ENCODE results near the gene ADCY9. TPM values are rescaled to one million over a fixed set of nuclear protein-coding genes. Genes with fewer than 3 reads are reported as not detected.

ADCY9 gene
- total RNA-seq, 2 experiments from 2014 or later: 6.1 to 7.2 TPM

- ChIA-PET POLR2A (no interaction called here), CTCF (interaction anchor here (0.7 kb wide), 1 partner anchor 515 kb away, joined by 3 read pairs; no protein-coding TSS in a partner anchor)
Observed at GRCh38 chr16:4098501-4098900, 17.7 kb downstream of the ADCY9 start.

GRCh38 chr16:4097826-4098240 is 18.4 kb downstream of the ADCY9 start:
- ChIA-PET CTCF (interaction anchor here (0.7 kb wide), 1 partner anchor 516 kb away, joined by 3 read pairs; no protein-coding TSS in a partner anchor), POLR2A (no interaction called here)

- POLR2A ChIA-PET: no interaction called here
- CTCF ChIA-PET: interaction anchor here (1.3 kb wide), 1 partner anchor 15 kb away, joined by 5 read pairs; no protein-coding TSS in a partner anchor
Observed at GRCh38 chr16:4096509-4096908, 19.7 kb downstream of the ADCY9 start.

- ChIA-PET CTCF (no interaction called here), POLR2A (no interaction called here)
Observed at GRCh38 chr16:4094127-4094773, 22.0 kb downstream of the ADCY9 start.

GRCh38 chr16:4093495-4094126 is 22.6 kb downstream of the ADCY9 start:
- CTCF ChIA-PET: no interaction called here
- POLR2A ChIA-PET: no interaction called here

GRCh38 chr16:4092547-4093265 is 23.5 kb downstream of the ADCY9 start:
- ChIA-PET POLR2A (interaction anchor here (0.6 kb wide), 1 partner anchor 388 kb away, joined by 8 read pairs; no protein-coding TSS in a partner anchor), CTCF (no interaction called here)

GRCh38 chr16:4091240-4092012 is 24.8 kb downstream of the ADCY9 start:
- ChIA-PET CTCF (no interaction called here), POLR2A (no interaction called here)

GRCh38 chr16:4090351-4090851 is 25.8 kb downstream of the ADCY9 start:
- ChIA-PET POLR2A (no interaction called here), CTCF (no interaction called here)

- ChIA-PET POLR2A (no interaction called here), CTCF (no interaction called here)
Observed at GRCh38 chr16:4089811-4090301, 26.4 kb downstream of the ADCY9 start.

- POLR2A ChIA-PET: no interaction called here
- CTCF ChIA-PET: no interaction called here
Observed at GRCh38 chr16:4089251-4089810, 26.9 kb downstream of the ADCY9 start.

GRCh38 chr16:4087990-4088577 is 28.2 kb downstream of the ADCY9 start:
- ChIA-PET CTCF (no interaction called here), POLR2A (no interaction called here)

- POLR2A ChIA-PET: no interaction called here
- CTCF ChIA-PET: no interaction called here
Observed at GRCh38 chr16:4087099-4087885, 28.9 kb downstream of the ADCY9 start.

- ChIA-PET POLR2A (interaction anchor here (0.6 kb wide), 1 partner anchor 173 kb away, joined by 3 read pairs; no protein-coding TSS in a partner anchor), CTCF (no interaction called here)
Observed at GRCh38 chr16:4086153-4086552, 30.1 kb downstream of the ADCY9 start.

- CTCF ChIA-PET: no interaction called here
- POLR2A ChIA-PET: no interaction called here
Observed at GRCh38 chr16:4085405-4085970, 30.8 kb downstream of the ADCY9 start.

- CTCF ChIA-PET: no interaction called here
Observed at GRCh38 chr16:4083347-4083870, 32.8 kb downstream of the ADCY9 start.

GRCh38 chr16:4082474-4083044 is 33.7 kb downstream of the ADCY9 start:
- POLR2A ChIA-PET: no interaction called here
- CTCF ChIA-PET: no interaction called here

More at GRCh38 chr16:4083347-4083870, 32.8 kb downstream of the ADCY9 start:
- POLR2A ChIA-PET: no interaction called here

- POLR2A ChIA-PET: interaction anchor here (0.6 to 0.7 kb wide), 2 partner anchors 532 to 824 kb away, joined by 3 to 4 read pairs; no protein-coding TSS in a partner anchor
- CTCF ChIA-PET: interaction anchor here (0.7 kb wide), 1 partner anchor 14 kb away, joined by 5 read pairs; no protein-coding TSS in a partner anchor
Observed at GRCh38 chr16:4081521-4082021, 34.7 kb downstream of the ADCY9 start.
